ENCODE data around the gene SMIM35.

The SMIM35 gene

DNA sequence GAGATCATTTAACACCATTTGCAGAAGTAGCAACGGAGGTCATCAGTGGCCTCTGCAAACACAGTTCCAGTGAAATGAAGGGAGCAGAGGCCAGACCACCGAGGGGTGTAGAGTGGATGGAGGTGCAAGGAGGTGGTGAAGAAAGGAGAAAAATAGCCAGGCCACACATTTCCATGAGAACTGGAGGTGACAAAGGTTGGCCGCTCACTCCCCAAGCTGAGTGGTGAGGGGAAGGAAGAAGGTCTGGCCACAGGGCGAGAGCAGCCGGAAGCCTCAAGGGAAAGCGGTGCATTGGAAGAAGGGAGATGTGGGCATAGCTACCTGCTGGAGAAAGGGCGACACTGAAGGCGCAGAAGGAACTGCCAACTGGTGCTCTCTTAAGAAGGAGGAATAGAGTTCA lies 30.0 kb downstream of the SMIM35 start:
- no peak for DNase-seq

DNA sequence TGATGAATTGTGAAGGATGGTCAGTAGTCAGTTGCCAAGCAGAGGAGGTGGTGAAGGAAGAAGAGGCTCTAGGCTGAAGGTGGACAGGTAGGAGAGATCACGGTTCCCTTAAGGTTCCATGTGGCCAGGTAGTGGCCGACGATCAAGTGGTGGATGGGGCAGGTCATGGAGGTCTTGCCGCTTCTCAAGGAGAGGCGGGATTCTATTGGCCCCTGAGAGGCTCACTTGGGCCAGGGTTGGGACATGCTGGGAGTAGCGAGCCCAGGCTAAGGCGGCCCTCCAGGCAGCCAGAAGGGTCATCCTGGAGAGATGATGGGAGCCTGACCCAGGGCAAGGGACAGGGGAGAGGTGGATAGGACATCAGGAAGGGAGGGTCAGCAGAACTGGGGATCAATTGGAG lies 30.8 kb downstream of the SMIM35 start:
- no peak for DNase-seq

DNA sequence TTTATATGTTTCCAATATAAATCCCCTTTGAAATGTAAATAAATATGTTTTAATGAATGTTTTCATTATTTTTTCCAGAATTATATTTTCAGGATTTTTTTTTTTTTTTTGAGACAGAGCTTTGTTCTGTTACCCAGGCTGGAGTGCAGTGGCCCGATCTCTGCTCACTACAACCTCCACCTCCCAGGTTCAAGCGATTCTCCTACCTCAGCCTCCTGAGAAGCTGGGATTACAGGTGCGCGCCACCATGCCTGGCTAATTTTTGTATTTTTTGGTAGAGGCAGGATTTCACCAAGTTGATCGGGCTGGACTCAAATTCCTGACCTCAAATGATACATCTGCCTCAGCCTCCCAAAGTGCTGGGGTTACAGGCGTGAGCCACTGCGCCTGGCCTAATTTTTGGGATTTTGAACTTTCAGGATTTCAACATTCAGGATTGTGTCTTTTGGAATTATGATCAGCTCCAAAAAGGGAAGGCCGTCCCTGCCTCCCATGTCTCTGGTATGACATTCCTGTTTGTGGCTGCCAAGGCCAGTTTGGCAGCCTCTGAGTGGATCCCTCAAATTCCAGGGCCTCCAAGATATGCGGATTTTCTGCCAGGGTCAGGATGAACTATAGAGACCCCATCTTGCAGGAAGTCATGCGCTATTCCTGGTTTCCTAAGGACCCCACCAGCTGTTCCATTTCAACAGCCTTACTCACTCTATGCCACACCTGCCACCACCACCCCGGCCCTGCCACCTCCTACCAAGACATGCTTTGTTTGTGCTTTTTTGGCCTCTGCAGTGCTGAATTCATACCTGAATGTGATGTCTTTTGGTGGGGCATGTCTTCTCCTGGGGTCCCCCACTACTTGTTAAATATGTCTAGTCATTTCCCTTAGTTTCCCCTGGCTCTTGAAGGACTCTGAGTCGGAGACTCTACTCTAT lies 31.8 kb downstream of the SMIM35 start:
- DNase-seq, result no peak

DNA sequence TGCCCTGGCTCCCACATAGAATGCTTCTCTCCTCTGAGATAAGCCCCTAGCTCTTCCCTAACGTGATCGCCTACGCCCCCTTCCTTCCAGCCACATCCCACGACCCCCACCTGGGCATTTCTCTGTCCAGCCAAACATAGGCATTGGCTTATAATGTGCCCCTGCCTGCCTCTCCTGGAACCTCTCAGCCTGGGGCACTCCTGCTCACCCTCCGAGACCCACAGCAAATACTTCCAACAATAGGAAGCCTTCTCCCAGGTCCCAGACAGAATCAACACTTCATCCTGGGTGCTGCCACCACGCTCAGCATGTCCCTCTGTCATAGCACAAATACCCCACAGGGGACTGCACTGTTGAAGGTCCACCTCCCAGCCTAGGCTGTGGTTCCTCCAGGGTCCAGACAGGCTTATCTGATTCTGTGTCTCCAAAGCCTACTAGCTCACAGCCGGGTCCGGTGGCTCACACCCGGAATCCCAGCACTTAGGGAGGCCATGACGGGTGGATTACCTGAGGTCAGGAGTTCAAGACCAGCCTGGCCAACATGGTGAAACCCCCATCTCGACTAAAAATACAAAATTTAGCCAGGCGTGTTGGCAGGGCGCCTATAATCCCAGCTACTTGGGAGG lies 34.1 kb downstream of the SMIM35 start:
- no peak for DNase-seq

DNA sequence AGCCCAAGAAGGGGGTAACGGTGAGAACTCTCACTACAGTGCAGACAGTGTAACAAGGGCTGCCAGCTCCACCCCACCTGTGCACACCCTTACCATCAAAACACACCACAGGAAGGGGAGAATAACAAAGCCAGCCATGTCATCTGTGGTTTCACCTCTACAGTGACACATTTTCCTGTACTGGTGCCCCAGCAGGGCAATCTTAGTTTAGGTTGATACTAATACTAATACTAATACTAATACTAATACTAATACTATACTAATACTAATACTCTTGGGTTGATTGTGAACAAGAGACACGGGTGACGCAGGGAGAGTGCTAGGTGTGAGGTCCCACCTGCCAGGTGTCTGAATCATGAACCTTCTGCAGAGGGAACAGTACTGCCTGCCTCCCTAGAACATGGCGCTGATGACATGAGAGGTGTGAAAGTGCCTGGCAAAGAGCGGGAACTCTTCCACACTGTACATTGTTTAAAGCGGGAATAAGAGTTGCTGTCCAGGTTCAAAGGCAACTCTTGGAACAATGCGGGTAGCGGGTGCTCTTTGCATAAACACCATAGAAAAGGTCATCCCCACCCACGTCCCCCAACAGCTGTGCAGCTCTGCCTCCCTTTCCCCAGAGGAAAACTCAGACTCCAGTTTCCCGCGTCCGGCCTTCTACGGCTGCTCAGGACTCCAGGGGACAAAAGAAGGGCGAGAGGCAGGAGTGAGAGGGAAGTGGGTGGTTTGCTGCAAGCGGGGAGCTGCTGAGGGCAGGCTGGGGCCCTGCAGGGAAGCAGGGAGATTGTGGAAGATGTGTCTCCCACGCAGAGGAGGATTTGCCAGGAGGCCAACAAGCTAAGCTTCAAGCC lies 34.9 kb downstream of the SMIM35 start:
- peak; percentile 74 for DNase-seq

DNA sequence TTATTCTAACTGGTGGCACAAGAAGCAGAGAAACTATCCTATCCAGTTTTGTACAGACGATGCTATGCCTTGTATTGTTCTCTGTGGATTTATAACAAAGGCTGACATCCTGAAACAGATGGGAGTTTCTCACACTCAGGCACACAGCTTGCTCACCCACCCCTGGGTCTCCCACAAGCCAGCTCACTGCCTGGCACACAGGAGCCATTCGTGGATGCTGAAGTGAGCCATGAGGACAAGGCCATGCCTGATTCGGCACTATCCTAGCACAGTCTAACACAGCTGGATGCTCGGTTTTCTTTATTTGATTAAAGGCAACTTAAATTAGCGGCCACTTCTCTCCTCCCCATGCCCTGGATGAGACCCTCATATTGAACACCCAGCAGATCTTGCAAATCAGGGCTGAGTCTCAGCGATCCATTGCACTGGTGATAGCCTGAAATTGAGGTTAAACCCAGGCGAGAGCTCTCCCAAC lies 35.6 kb downstream of the SMIM35 start:
- no peak for DNase-seq

DNA sequence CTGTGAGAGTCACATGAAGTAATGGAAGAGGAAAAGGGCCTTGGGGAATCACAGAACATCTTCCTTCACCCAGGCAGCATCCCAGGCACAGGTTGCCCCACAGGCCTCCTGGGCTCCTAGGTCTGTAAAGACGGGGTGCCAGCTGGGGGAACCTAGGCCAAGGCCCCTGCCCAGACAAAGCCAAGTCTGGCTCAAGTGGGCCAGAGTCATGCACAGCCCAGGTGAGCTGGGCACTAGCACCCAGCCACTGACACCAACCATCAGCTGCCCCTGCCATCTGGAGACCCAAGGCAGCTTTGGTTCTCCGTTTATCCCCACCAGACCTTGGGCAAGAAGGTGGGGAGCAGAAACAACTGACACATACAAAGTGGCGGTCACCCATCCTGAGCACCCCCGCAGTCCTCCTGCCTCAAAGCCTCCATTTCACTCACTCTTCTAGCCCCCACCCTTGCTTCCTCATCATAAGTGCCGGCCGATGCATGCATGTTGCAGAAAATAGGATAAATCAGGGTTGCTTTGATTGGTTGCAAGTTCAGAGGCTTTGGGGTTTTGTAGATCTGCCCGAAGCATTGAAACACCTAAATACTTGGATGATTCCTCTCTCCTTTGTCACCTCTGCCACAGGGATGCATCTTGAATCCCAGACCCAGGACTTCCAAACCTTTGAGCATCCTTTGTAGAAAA lies 36.4 kb downstream of the SMIM35 start:
- DNase-seq, result no peak

DNA sequence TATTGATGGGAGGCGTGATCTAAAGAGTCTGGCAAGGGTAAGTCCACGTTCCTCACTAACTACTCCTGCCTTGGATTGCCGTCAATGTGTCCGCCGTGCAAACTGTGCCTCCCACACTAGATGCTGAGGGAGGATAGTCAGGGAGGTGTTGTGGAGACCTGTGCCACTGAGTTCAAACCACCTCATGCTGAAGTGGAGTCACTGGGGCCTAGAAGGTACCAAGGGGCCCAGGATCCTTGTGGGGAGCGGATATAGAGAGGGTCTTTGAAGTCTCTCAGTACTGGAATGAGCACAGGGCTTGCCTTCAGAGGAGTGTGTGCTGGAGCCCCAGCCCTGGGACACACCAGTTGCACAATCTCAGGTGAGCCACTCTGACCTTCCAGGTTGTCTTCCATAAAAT lies 37.0 kb downstream of the SMIM35 start:
- DNase-seq, result no peak

DNA sequence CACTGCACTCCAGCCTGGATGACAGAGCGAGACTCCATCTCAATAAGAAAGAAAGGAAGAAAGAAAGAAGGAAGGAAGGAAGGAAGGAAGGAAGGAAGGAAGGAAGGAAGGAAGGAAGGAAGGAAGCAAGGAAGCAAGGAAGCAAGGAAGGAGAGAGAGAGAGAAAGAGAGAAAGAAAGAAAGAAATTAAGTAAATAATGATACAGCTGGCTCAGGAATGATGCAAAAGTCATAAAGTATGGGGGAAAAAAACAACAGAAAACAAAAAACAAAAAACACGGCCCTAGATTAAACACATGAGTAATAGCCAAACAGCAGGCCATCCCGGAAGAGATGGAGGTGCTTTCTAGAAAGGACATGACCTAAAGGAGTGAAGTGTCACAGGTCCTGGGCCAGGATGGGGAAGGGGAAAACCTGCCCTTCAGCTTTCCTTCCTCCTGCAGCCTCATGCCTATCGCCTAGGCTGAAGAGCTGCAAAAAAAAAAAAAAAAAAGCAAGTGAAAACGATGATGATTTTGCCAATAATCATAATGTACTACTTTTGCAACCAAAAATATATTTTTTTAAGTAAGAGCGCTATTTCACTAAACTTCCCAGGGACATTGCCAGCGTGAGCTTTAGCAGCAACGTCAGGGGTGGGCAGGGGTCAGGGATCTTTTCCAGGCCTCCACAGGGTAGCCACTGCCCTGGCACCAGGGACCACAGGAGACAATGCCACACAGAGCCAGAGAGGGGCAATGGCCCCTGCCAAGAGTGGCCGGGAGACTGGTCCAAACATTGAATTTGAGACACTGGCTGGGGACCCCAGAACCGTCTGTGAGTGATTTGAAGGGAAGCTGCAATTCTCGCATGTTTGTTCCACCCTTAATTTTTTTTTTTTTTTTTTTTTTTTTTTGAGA lies 38.0 kb downstream of the SMIM35 start:
- no peak for DNase-seq

DNA sequence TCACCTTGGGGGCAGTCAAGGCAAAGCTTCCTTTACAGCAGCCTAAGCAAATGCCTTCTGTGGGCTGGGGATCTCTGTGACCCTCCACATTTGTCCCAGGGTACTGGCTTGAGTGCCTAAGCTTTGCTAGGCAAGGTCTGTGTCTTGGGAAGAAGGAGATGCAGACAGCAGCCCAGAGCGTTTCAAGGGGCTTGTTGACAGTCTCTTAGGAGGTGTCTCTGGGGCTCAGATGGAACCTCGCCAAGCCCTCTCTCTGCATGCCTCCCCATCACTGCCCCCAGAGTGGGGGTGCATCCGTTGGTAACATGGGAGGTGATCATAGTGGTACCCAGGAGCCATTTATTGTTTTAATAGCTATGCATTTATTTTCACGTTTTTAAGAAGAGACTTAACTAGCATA lies 39.0 kb downstream of the SMIM35 start:
- no peak for DNase-seq

DNA sequence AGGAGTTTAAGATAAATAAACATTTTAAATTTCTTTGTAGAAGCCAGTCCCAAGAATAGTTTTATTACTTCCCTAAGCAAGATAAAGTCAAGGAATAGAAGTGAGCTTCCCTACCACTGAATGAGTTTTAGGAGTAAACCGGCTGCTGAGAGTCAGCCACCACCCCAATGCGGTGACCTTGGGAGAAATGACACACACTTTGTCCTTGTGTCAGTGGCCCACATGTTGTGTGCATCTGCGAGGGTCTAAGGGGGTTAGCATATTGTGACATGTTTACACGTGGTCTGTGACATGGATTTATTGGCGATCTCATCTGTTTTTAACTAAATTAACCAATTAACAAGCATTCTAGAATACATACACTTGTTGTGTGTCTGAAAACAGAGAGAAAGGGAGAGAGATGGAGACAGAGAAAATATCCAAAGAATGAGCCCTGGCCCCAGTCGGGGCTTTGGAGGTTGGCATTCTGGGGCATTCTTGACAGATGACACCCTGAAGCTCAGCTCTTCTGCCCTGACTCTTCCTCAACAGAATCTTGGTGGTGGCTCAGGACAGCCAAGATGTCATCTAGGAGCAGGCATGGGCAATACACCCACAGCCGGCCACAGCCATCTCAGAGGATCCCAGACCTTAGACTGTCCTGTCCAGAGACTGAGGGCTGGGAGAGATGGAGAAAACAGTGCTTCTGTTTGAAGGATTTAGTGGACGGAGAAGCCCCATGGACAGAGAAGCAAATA lies 39.6 kb downstream of the SMIM35 start:
- DNase-seq, result no peak

DNA sequence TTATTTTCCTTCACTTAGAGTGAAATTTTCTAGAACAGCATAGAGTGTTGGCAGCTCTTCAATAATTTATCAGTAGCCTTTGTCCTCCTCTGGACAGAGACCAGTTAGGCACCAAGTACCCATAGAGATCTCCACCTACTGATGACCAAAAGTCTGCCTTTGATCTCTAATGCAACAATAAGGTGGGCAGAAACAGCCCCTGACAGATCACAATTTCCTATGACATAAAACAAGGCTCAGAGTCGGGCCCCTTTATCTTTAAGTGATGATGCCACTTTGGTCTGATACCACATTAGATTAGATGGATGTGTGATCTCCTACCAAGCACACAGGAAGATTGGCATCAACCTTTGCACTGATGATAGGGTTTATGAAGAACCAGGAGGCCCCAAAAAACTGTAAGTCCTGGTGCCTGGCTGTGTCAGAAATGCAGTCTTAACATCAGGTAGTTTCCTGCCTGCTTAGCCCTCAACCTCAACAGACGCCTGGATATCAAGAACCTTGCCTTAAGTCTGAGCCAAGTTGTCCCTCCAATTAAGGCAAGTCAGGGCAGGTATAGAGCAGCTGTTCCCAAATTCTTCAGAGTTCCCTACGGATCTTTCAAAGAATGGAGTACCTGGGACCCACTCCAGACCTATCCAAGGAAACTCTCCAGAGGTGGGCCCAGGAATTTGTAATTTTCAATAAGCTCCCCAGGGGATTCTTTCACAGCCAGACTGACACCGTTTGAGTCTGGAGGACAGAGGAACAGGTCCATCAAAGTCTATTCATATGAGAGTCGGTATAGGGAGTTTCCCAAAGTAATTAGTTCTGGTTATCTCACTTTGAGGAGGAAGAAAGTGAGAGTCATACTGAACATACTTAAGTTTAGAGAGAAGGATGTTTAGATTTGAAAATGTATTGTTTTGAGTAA lies 40.5 kb downstream of the SMIM35 start:
- peak; percentile 54 for DNase-seq

DNA sequence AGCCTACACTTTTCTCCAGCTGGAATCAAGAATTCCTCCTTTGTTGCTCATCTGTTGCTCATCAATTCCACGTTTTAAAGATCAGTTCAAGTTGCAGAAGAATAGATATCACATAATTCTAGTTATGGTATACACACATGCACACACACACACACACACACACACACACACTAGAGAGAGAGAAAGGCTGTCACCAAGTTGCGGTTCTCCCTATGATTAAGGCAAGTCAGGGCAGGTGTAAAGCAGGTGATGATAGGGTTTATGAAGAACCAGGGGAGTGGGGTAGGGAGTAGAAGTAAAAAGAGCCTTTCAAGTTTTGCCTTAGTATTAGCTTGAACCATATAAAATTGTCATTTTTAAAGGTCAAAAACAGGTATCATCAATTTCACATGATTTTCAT lies 41.6 kb downstream of the SMIM35 start:
- DNase-seq, result no peak

DNA sequence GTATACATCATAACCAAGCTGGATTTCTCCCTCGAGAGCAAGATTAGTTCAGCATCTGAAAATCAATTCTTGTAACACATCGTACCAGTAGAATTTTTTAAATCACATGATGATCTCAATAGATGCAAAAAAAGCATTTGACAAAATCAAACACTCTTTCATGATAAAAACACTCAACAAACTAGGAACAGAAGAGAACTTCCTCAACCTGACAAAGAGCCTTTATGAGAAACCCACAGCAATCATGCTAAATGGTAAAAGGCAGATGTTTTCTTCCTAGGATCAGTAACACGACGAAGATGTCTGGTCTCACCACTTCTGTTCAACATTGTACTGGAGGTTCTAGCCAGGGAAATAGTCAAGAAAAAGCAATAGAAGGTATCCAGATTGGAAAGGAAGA lies 44.0 kb downstream of the SMIM35 start:
- no peak for DNase-seq

DNA sequence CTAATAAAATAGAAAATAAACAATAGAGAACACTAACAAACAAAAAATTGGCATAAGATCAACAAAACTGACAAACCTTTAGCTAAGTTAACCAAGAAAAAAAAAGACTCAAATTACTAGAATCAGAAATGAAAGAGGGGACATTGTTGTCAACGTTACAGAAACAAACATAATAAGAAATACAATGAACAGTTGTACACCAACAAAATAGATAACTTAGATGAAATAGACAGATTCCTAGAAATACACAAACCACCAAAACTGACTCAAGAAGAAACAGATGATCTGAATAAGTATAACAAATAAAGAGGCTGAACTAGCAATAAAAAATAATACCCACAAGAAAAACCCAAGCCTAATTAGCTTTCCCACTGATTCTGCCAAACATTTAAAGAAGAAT lies 44.6 kb downstream of the SMIM35 start:
- no peak for DNase-seq

DNA sequence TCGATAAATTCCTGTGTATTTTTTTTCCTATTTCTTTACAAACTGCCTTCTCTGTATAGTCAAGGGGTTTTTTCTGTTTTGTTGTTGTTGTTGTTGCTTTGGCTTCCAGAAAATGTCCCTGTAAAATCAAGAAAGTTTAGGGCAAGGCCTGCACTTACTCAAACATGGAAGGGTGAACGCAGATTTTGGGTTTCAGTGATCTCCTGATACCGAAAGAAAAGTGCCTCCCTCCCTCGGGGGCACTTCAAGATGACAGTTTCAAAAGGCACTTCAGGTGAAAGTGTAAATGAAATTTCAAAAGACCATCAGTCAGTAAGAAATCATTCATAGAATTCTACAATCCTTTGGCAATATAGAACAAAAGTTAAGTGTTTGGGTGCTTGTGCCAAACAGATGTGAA lies 53.3 kb downstream of the SMIM35 start:
- DNase-seq, result no peak

DNA sequence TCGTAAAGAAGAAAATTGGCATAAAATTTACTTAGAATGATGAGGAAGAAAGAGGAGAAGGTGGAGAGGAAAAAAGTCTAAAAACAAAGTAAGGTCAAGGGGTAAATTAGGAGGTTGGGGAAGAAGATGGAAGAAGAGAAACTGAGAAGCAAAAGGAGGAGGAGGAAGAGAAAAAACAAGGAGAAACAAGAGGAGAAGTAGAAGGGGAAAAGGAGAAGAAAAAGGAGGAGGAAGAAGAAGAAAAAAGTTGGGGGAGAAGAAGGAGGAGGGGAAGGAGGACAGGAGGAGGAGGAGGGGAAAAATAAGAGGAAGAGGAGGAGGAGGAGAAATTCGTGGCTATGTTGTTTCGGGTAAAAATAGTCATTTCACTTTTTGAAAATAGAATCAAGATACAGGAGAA lies 58.1 kb downstream of the SMIM35 start:
- DNase-seq, result no peak

DNA sequence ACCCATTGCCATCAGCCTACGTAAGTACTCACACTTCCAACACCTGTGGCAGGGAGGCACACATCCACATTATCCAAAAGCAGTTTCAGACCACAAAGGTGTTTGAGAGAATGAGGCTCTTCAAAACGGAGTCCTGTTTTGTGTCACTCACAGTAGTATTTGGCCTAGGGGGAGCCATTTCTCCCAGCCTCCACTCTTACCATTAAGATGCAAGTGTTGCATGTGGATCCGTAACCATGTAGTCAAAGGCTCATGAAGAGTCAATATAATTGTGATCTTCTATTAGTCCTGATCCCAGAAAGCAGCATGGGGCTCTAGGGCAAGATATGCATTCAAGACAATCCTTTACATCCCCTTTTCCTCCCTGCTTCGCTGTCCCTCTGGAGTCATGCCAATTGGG lies 59.1 kb downstream of the SMIM35 start:
- no peak for DNase-seq

DNA sequence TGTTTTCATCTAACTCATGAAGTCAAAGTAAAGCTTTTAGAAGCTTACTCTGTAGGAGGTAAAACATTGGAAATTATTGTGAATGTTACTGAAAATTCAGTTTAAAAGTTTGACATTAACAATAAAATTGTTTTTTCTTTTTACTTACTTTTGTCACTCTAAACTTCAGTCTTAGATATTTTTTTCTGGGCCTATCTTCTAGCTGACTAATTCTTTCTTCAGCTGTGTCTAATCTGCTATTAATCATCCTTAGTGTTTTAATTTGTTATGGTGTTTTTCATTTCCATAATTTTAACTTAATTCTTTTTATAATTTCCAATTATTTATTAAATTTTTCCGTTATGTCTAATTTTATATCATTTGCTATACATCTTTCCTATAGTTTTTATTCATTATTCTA lies 65.6 kb downstream of the SMIM35 start:
- no peak for DNase-seq

DNA sequence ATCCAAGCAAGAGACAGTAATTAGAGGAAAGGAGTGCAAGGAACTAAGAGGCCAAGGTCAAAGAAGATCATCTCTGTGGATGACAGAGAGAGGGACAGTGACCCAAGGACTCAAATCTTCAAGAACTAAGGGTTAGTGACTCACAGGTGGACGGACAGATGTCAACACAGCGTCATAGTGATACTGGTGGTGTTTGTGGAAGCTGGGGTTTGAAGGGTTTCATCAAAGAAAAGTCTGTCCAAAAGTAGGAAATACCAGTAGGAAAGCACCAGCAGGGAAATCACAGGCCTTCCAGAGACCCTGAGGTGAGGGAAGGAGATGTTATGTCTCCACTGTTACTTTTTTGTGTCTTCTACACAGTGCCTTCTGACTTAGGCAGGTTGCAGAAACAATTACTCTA lies 68.4 kb downstream of the SMIM35 start:
- no peak for DNase-seq

All from effector CD4-positive, alpha-beta T cell (primary cell).